Subcutaneous adipose tissue (tissue), 4 donors: Measurements from ENCODE around the gene KCNMA1. TPM values are rescaled to one million over a fixed set of nuclear protein-coding genes. Genes with fewer than 3 reads are reported as not detected.

Experiments
- total RNA-seq, 4 donors: library from RNA; depleted of rRNA; stranded (reverse); fragments of >200 nt; gene quantifications; one replicate each; pipeline ENCODE4 v1.1.0, GENCODE V29; 2016
- TF ChIP-seq, protein P1 (sequence below): fragments of 450-650 bp; IDR thresholded peaks from one replicate; pipeline ENCODE4 v1.5.1; 2016; ENCODE audit warnings: low read depth, mild to moderate bottlenecking, control low read depth, antibody characterized with exemption, moderate library complexity

The KCNMA1 gene
- total RNA-seq, 4 donors from 2014 or later = 10.3 to 91.5 (median 23.8) TPM

DNA sequence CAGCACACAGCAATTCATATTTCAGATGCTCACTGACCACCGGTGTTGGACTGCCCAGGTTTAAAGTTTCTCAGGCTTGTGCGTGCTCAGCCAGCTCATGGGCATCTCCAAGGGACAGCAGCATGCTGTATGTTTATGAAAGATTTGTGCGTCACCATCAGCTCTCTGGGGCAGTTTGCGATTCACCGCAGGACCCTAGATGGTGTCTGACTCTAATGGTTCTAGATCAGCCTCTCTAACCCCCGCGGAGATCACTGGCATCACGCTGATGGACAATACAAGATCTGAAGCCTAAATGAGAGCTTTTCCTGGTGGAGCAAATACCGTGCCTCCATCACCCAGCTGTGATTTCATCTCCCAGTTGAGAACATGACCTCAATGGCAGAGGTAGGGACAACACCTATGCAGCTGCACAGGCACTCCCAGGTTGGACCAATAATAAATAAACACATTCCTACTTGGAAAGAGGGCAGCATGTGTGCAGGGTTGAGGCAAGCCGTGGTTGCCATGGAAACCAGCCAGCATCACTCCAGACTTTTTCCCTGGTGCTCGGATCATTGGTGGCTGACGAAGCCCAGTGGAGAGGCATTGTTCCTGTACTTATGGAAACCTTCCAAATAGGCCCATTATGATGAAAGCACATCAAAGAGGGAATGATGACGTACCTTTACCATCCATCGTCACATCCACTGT lies 253.6 kb downstream of the KCNMA1 start:
- TF ChIP-seq, protein P1, sequence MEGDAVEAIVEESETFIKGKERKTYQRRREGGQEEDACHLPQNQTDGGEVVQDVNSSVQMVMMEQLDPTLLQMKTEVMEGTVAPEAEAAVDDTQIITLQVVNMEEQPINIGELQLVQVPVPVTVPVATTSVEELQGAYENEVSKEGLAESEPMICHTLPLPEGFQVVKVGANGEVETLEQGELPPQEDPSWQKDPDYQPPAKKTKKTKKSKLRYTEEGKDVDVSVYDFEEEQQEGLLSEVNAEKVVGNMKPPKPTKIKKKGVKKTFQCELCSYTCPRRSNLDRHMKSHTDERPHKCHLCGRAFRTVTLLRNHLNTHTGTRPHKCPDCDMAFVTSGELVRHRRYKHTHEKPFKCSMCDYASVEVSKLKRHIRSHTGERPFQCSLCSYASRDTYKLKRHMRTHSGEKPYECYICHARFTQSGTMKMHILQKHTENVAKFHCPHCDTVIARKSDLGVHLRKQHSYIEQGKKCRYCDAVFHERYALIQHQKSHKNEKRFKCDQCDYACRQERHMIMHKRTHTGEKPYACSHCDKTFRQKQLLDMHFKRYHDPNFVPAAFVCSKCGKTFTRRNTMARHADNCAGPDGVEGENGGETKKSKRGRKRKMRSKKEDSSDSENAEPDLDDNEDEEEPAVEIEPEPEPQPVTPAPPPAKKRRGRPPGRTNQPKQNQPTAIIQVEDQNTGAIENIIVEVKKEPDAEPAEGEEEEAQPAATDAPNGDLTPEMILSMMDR = no peak

DNA sequence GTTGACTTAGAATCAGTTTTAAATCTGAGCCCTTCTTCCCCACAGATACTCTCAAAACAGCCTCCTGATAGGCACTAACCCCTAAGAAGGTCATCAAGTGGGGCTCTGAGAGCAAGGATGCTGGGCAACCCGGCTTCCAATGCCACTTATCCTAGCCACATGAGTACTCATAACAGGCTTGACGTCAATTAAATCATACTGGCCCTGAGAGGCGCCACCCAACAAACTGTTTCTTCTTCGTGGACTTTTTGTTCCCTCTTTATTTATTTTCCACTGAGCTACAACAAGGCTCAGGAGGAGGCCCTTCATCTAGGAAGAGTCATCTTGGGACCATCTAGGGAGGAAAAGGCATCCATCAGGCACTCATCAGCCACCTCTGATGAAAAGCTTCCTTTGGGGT lies 255.9 kb downstream of the KCNMA1 start:
- TF ChIP-seq, protein P1 = no peak

DNA sequence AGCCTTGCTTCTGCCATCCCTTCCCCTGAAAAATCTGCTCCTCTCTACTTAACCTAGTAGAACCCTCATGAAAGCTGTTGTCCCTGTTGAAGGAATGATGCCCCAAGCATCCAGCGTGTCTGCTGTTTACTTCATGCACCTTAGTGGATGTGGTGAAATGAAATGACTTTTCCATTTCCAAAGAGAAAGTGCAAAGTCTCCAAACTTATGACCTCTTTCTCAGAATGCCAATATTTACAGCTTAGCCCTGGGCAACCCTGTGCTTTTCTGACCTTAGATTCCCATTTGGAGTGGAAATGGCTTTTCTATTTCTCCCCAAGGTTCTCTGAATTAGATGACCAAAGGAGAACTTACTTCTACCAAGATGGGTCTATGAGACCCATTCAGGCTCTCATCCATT lies 256.9 kb downstream of the KCNMA1 start:
- TF ChIP-seq, protein P1 = no peak

DNA sequence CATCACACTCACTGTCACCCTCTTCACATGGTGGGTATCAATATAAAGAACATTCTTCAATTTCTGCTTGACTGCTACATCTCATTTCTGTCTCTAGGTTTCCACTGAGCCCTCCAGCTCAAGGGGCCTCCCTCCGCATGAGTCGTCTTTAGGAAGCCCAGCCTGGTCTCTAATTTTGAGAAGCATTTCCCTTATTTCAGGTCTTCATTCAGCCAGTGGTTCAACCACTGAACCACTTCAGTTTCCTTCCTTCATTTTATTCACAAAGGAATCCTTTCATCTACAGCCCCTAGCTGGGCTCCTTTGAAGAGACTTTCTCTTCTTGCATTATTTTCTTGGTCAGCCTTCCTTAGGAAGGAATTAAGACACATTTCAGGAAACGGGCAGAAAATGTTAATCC lies 257.4 kb downstream of the KCNMA1 start:
- TF ChIP-seq, protein P1 = no peak

DNA sequence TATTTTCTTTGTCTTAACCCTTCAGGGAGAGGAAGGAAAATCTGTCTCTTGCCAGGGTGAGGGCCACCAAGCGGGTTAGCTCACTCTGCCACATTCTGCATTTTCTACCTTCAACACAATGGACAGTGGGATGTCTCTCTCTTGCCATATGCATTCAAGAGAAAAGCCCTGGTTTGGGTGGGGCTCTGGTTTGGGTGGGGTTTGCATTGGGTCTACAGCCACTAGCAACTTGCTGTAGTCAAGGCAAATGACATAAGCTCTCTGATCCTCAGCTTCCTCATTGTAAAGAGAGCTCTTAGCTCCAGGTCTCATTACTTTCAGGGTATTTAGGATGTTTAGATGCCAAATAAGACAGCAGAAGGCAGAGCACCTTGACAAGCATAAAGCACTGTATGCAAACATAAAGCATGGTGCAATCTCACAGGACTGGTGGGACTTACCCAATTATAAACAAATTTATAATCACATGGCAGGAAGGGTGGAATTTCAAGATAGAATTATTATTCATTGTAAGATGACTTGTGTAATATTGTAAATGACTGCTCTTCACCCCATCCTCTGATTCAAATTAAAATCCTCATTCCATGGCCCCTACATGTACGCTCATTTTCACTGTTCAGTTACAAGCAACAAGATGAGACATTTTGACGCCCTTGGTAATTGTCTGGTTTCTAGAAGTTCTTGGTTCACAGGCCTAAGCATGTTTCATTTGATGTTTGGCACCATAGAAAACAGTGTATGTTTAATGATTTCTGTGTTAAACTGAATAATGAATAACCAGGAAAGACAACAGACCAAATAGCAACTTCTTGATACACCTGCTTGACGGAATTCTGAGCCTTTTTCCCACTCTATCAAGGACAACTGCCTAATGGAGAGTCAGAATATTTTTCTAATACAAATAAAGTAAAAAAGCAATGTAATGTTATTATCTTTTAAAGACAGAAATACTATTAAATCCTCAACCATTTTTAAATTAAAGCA lies 258.9 kb downstream of the KCNMA1 start:
- TF ChIP-seq, protein P1 = no peak

DNA sequence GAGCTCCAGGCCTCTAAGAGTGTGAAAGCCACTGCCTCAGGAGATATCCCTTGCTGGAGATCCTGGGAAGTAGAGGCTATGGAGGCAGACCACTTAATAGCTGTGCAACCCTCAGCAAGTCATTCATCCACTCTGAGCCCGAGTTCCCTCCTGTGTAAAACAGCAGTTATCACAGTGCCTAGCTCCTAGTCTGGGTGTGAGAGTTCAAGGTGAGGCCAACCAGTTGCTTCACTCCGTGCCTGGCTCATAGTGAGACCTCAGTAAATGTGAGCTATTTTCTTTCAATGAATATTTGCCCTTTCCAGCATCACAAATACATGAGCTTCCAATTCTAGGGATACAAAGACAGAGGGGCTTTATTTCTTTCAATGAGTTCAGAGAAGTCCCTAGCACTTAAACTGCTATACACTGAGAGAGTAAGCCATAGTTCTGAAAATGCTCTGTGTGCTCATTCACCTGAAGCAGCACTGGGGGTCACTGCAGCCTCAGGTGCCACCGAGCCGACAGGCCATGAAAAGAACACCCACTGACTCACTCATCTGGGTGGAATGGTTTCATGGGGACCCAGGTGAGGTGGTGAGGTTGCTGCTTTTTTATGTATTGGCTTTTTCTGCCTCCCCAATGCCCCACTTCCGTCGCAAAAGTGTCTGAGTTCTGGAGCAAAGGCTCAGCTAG lies 259.8 kb downstream of the KCNMA1 start:
- TF ChIP-seq, protein P1 = no peak

DNA sequence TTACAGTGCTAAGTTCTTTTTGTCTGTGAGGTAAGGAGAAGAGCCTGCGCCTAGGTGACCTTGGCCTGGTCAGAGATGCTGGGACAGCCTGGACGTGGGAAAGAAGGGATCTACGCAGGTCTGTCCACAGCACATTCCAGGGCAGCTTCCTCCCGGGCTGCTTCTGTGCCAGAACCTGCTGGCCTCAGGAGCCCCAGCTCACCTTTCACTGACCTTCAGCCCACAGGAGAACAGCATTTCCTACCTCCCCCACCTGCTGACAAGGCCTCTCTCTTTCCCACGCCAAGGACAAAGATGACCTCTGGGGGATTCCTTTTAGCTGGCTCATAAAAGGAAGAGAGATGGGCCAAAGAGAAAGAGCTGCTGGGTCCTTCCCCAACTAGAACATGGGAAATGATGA lies 260.6 kb downstream of the KCNMA1 start:
- TF ChIP-seq, protein P1 = no peak
